HFF-Myc (cell line): Measurements from ENCODE around the gene HS1BP3.

Experiments
- DNase-seq: peaks from one replicate; pipeline ENCODE4 v3.0.0-alpha.2; 2011; ENCODE audit warnings: low read depth; ENCODE audit errors: extremely low read depth
- H3K4me3 ChIP-seq: replicated peaks from 2 replicates; pipeline ENCODE4 v1.5.1; 2011; ENCODE audit warnings: low read depth, mild to moderate bottlenecking, control low read depth, low read length
- CTCF ChIP-seq: IDR thresholded peaks from 2 replicates; pipeline ENCODE4 v1.5.1; 2012; ENCODE audit warnings: mild to moderate bottlenecking, low read depth, low read length, control low read depth; ENCODE audit errors: missing control alignments

Gene HS1BP3

GRCh38 chr2:20611077-20611843 lies 39.6 kb downstream of the HS1BP3 start:
- no peak for TF ChIP-seq CTCF
- no peak for DNase-seq

DNA sequence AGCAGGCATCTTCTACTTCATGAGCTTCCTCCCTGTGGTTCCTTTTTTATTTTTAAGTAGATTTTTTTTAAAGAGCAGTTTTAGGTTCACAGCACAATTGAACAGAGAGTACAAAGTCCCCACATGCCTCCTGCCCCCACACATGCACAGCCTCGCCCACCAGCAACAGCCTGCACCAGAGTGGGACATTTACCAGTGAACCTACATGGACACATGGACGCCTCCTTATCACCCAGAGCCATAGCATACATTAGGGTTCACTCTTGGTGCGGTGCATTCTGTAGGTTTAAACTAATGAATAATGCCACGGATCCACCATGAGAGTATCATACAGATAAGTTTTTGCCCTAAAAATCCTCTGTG lies 40.9 kb downstream of the HS1BP3 start:
- H3K4me3 ChIP-seq = no peak overlapping the region
- TF ChIP-seq CTCF = no peak
- DNase-seq = no peak

More at GRCh38 chr2:20611077-20611843, 39.6 kb downstream of the HS1BP3 start:
- H3K4me3 ChIP-seq = no peak overlapping the region

- TF ChIP-seq CTCF = no peak
- no peak for DNase-seq
- H3K4me3 ChIP-seq = no peak overlapping the region
Observed at GRCh38 chr2:20609349-20609994, 41.4 kb downstream of the HS1BP3 start.

DNA sequence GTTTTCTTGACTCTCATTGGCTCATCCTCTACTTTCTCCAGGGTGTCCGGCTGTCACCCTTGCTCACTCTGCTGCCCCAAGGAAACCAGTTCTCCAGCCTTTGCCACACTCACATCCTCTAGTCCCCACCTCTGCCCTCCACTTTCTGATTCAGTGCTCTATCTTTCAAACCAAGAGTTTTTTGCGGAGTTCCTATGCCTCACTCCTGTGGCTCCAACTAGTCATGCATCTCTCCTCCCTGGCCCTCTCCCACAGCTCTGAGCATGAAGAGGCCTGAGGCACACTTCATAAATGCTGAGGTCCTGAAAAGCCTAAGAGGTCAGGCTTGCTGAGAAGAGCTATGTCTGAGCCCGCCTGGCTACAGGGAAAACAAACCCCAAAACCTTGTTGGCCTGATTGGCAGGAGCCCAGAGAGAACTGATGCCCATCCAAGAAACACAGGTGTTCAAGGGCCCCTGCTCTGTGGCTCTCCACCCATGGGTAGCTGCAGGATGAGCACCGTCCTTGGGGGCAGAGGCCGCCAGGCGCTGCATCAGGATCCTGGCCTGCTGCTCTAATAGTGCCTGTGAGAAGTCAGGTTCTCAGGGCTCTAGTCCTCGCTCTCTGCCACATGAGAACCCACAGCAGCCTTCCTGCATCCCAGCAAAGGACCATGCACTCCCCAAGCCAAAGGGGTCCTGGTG lies 42.1 kb downstream of the HS1BP3 start:
- no peak for DNase-seq
- no peak overlapping the region for H3K4me3 ChIP-seq
- no peak for TF ChIP-seq CTCF

DNA sequence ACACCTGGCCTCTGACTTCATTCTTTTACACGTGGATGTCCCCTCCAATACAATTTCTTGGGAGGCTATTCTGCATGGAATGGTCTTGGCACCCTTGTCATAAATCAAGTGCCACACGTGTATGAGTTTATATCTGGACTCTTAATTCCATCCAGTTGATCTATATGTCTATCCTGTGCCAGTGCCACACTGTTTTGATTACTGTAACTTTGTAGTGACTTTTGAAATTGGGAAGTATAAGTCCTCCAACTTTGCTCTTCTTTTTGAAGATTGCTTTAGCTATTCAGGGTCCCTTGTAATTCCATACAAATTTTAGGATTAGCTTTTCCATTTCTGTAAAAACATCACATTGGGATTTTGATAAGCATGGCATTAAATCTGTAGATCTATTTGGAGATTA lies 43.5 kb downstream of the HS1BP3 start:
- DNase-seq = no peak
- no peak overlapping the region for H3K4me3 ChIP-seq
- TF ChIP-seq CTCF = no peak

DNA sequence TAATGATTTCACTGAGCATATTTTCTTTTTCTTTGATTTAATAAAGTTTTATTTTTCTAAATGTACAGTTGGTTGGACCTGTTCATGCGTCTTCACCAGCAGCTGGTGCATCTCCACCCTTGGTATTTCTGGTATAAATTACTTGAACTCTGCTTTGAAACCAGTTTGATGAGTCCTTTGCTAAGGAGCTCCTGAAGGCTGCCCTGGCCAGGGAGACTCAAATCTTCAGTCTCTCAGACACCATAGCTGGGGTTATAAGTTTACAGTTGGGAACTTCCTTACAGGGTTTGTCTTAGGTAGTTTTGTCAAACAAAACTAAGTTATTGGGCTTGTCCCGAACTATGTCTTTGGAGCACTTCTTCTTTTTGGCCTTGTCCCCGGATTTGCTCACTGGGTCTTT lies 44.7 kb downstream of the HS1BP3 start:
- no peak for DNase-seq
- no peak for TF ChIP-seq CTCF
- H3K4me3 ChIP-seq = no peak overlapping the region
